Measurements from ENCODE around the gene PCCA.

GRCh38 chr13:100059827-100060226 lies 29.1 kb upstream of the PCCA start:
- TF ChIP-seq TP53 (CRISPR knock-in tag; conservative IDR thresholded peaks at IDR 0.05) (no peak), CTCF (CRISPR knock-in tag; IDR thresholded peaks at IDR 0.05) (no peak), BCLAF1 (IDR thresholded peaks at IDR 0.05) (no peak), ZNF17 (CRISPR knock-in tag; IDR thresholded peaks at IDR 0.05) (no peak), SETDB1 (CRISPR knock-in tag; IDR thresholded peaks at IDR 0.05; ENCODE audit: borderline replicate concordance) (no peak), ZNF704 (CRISPR knock-in tag; IDR thresholded peaks at IDR 0.05; ENCODE audit: borderline replicate concordance) (no peak), BCL3 (CRISPR knock-in tag; IDR thresholded peaks at IDR 0.05) (no peak), MYC (CRISPR knock-in tag; IDR thresholded peaks at IDR 0.05; ENCODE audit: borderline replicate concordance) (no peak), RNF219 (CRISPR knock-in tag; IDR thresholded peaks at IDR 0.05) (no peak)
